ENCODE data around the gene R3HCC1L.

DNA sequence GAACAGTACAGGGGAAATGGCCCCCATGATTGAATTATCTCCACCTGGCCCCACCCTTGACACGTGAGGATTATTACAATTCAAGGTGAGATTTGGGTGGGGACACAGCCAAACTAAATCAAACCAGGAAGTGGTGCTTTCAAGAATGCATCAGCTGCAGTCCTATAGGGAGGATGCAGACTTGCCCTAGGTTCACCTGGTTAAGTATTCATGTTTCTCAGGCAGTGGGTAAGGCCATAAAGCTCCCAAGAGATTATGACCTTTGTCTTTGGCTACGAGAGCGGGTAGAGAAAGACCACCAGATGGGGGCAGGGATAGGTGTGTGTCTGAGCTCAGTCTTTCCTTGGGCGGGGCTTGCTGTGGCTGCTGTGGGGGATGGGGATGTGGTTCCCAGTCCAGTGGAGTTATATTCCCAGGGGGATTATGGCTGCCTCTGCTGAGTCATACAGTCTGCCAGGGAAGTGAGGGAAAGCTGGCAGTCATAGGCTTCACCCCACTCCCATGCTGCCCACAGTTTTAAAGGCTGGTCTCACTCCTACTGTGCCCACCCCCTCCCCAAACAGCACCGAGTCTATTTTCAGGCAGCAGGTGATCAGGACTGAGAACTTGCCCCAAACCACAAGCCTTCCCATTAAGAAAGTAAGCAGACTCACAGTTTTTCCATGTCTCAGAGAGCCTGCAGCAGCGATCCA is 8.4 kb upstream of the R3HCC1L start:
- TF ChIP-seq, protein P1, sequence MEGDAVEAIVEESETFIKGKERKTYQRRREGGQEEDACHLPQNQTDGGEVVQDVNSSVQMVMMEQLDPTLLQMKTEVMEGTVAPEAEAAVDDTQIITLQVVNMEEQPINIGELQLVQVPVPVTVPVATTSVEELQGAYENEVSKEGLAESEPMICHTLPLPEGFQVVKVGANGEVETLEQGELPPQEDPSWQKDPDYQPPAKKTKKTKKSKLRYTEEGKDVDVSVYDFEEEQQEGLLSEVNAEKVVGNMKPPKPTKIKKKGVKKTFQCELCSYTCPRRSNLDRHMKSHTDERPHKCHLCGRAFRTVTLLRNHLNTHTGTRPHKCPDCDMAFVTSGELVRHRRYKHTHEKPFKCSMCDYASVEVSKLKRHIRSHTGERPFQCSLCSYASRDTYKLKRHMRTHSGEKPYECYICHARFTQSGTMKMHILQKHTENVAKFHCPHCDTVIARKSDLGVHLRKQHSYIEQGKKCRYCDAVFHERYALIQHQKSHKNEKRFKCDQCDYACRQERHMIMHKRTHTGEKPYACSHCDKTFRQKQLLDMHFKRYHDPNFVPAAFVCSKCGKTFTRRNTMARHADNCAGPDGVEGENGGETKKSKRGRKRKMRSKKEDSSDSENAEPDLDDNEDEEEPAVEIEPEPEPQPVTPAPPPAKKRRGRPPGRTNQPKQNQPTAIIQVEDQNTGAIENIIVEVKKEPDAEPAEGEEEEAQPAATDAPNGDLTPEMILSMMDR (tag by site-specific recombination; IDR thresholded peaks at IDR 0.05): no peak
- TF ChIP-seq ZNF10 (tag by site-specific recombination; IDR thresholded peaks at IDR 0.05): no peak
- no peak for TF ChIP-seq ZNF561 (tag by site-specific recombination; IDR thresholded peaks at IDR 0.05; ENCODE audit: borderline replicate concordance)
- no peak for TF ChIP-seq ZNF37A (tag by site-specific recombination; IDR thresholded peaks at IDR 0.05)
- no peak for TF ChIP-seq ZNF302 (tag by site-specific recombination; IDR thresholded peaks at IDR 0.05; ENCODE audit: low read depth)
- no peak for TF ChIP-seq ZNF677 (tag by site-specific recombination; IDR thresholded peaks at IDR 0.05)

All from HEK293 (cell line).